Measurements from ENCODE around the gene LYST.
"Not testable (repeated sequence)": the region's sequence is repeated elsewhere in the genome, so short reads cannot be mapped to it uniquely, and the experiment has no call there.

DNA sequence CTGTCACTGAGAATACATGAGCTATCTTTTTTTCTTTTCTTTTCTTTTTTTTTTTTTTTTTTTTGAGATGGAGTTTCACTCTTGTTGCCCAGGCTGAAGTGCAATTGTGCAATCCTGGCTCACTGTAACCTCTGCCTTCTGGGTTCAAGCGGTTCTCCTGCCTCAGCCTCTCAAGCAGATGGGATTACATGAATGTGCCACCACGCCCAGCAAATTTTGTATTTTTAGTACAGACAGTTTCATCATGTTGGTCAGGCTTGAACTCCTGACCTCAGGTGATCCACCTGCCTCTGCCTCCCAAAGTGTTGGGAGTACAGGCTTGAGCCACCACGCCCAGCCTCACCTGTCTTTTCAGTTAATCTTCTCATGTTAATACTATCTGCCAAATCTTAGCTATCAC is 112.5 kb downstream of the LYST start:
- TF ChIP-seq, protein P1, sequence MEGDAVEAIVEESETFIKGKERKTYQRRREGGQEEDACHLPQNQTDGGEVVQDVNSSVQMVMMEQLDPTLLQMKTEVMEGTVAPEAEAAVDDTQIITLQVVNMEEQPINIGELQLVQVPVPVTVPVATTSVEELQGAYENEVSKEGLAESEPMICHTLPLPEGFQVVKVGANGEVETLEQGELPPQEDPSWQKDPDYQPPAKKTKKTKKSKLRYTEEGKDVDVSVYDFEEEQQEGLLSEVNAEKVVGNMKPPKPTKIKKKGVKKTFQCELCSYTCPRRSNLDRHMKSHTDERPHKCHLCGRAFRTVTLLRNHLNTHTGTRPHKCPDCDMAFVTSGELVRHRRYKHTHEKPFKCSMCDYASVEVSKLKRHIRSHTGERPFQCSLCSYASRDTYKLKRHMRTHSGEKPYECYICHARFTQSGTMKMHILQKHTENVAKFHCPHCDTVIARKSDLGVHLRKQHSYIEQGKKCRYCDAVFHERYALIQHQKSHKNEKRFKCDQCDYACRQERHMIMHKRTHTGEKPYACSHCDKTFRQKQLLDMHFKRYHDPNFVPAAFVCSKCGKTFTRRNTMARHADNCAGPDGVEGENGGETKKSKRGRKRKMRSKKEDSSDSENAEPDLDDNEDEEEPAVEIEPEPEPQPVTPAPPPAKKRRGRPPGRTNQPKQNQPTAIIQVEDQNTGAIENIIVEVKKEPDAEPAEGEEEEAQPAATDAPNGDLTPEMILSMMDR (conservative IDR thresholded peaks at IDR 0.05; ENCODE audit: low read depth, low read length): not testable (repeated sequence)
- TF ChIP-seq EZH2 (IDR thresholded peaks at IDR 0.05; ENCODE audit: borderline replicate concordance, low read depth, low read length, poor library complexity, severe bottlenecking): not testable (repeated sequence)
